ENCODE data around the gene BRD1.

The BRD1 gene

DNA sequence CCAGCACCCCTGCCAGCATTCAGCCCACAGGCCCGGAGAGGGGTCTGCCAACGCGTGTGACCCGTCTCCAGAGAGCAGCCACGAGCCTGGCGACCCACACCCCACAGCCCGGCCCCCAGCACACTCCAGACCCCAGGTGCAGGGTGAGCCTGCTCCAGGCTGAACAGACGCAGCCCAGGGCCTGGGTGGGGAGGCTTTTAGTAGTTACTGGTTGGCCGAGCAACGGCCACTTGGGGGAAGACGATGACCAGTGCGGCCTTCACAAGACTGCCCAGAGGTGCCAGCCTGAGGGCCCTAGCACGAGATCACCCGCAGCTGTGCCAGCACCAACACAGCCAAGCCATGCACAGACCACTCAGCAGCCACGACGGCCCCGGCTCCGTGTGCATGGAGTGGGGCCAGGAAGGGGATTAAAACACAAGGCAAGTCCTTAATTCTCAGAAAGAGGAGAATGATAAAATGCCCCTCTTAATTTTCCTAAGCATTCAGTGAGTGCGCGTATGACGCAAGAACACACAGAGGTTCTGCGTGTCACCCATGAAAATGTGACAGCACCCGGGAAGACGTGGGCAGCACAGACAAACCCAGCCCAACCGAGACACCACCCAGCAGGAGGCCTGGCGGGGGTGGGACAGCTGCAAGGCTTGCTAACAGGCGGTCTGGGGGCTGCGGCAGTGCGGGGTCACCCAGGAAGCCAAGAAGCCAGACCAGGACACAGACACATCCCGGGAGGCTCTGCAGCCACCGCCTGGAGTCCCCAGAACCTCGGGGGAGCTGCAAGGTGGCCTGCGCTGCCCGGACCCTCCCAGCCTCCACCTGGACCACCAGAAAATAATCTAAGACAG is 47.6 kb downstream of the BRD1 start:
- TF ChIP-seq, protein P1, sequence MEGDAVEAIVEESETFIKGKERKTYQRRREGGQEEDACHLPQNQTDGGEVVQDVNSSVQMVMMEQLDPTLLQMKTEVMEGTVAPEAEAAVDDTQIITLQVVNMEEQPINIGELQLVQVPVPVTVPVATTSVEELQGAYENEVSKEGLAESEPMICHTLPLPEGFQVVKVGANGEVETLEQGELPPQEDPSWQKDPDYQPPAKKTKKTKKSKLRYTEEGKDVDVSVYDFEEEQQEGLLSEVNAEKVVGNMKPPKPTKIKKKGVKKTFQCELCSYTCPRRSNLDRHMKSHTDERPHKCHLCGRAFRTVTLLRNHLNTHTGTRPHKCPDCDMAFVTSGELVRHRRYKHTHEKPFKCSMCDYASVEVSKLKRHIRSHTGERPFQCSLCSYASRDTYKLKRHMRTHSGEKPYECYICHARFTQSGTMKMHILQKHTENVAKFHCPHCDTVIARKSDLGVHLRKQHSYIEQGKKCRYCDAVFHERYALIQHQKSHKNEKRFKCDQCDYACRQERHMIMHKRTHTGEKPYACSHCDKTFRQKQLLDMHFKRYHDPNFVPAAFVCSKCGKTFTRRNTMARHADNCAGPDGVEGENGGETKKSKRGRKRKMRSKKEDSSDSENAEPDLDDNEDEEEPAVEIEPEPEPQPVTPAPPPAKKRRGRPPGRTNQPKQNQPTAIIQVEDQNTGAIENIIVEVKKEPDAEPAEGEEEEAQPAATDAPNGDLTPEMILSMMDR (IDR thresholded peaks at IDR 0.05; ENCODE audit: low read depth, low read length): no peak
- DNase-seq (ENCODE audit: low read depth, low spot score): no peak
- in situ Hi-C loops (cut with HindIII; ENCODE audit: low sequenced_read_pairs): no loop called here
- H3K4me3 ChIP-seq (ENCODE audit: low read depth, low read length): no peak overlapping the region

DNA sequence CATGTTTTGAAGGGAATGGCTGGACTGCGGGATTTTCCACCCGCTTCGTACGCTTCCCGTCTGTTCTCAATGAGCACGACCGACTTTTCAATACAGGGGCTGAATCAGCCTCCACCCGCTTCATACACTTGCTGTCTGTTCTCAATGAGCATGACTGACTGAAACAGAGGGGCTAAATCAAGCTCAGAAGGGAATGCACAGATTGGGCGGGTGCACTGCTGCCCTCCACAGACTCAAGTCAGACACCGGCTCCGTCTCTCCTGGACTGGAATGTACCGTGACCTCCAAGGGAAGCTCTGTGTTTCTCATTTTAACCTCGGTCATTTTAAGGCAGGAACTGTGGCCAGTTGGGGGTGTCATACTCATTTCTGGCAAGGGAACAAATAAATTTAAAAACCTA is 48.5 kb downstream of the BRD1 start:
- in situ Hi-C loops (cut with HindIII; ENCODE audit: low sequenced_read_pairs): no loop called here
- no peak overlapping the region for H3K4me3 ChIP-seq (ENCODE audit: low read depth, low read length)
- DNase-seq (ENCODE audit: low read depth, low spot score): no peak
- TF ChIP-seq, protein P1 (IDR thresholded peaks at IDR 0.05; ENCODE audit: low read depth, low read length): no peak

DNA sequence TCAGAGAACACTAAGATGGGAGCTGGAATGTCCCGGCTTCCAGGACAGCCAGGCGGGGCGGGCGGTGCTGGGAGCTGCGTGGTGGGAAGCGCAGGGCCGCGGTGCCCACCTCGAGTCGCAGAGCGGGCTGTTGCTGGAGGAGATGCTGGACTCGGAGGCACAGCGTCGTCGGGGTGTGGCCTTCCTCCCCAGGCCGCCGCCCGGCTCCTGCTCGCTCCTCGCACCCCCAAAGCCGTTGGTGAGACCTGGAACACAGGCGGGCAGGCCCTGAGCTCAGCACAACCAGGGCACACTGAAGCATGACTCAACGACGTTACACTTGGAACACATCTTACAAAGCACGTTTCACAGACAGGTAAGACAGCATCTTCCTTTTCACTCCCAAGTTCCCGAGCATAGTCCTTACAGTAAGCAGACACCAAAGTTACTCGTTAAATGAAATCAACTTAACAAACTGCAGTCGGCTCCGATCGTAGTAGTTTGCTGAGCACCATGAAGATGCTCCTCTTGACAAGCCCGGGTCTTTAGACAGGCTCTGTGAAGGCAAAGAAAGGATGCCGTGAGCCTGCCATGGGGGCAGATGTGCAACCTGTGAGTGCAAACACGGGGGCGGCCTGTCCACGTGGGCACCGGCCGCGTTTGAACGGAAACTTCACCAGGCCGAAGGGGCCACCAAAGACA is 50.0 kb downstream of the BRD1 start:
- H3K4me3 ChIP-seq (ENCODE audit: low read depth, low read length): no peak overlapping the region
- TF ChIP-seq, protein P1 (IDR thresholded peaks at IDR 0.05; ENCODE audit: low read depth, low read length): no peak
- no peak for DNase-seq (ENCODE audit: low read depth, low spot score)
- in situ Hi-C loops (cut with HindIII; ENCODE audit: low sequenced_read_pairs): no loop called here

DNA sequence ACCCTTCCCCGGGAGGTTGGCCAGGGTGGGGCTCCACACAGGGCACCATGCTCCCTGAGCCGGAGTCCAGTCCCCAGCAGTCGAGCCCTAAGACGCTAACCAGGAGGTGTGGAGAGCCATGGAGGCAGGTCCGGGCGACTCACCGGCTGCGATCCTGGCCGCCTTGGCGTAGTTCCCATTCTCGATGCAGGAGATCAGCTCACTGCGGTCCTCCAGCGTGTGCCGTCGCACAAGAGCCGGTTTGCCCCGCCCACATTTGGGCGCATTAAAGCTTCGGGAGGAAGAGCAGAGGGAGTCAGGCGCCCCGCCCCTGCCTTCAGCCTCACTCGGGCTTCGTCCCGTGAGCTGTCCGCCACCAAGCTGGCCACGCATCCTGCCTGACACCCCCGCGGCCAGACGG is 50.8 kb downstream of the BRD1 start:
- DNase-seq (ENCODE audit: low read depth, low spot score): no peak

DNA sequence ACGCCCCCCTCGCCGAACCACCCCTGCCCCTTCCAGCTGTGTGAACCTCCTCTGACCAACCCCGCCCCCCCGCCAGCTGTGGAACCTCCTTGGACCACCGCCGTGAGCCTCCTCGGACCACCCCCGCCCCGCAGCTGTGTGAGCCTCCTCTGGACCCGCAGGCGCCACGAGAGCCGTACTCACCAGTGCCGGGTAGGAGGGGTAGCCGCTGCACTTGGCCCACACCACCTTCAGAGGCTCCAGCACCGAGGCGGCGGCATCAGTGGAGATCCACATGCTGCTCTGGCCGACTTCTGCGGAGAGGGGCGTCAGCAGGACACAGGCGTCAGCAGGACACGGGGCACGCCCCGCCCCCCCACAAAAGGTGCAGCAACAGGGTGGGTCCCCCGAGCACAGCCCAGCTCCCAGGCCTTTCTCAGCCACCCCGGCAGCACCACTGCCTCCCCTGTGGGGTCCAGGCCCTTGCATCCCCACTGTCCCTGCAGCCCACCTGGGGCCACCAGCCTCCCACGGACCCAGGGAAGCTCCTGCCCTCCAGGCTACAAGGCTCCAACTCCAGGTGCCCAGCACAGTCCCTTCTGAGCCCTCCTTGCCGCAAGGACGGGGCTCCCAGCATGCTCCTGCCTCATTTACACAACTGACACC is 51.7 kb downstream of the BRD1 start:
- DNase-seq (ENCODE audit: low read depth, low spot score): no peak
- TF ChIP-seq, protein P1 (IDR thresholded peaks at IDR 0.05; ENCODE audit: low read depth, low read length): no peak
- in situ Hi-C loops (cut with HindIII; ENCODE audit: low sequenced_read_pairs): no loop called here
- no peak overlapping the region for H3K4me3 ChIP-seq (ENCODE audit: low read depth, low read length)

More for the DNA sequence above, 50.8 kb downstream of the BRD1 start:
- in situ Hi-C loops (cut with HindIII; ENCODE audit: low sequenced_read_pairs): no loop called here
- H3K4me3 ChIP-seq (ENCODE audit: low read depth, low read length): no peak overlapping the region
- TF ChIP-seq, protein P1 (IDR thresholded peaks at IDR 0.05; ENCODE audit: low read depth, low read length): no peak

DNA sequence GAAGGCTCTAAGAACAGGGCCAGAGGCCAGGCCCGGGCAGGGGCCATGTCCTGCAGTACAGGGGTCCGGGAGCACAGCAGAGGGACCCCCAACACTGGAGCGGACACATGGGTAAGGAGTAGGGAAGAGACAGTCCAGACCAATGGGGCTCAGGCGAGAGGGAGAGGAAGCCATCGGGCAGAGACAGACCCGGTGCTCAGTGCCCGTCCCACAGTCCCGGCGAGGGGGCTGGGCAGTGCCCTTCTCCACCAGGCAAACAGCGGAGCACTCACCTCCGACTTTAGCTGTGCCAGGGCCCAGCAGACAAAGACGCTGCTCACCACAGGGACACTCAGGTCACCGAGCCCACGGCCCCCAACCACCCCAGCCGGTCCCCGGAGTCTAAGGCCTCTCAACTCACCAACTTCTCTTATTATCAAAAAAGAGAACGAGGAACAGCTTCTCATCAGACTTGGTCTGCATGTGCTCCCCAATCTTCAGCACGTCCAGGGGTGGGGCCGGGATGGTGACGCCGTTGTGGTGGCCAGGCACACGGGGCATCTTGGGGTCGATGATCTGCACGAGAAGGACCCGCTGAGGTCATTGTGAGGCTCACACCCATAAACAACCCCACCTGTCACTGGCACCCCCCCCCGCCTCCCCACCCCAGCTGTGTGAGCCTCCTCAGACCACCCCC is 52.3 kb downstream of the BRD1 start:
- in situ Hi-C loops (cut with HindIII; ENCODE audit: low sequenced_read_pairs): no loop called here
- TF ChIP-seq, protein P1 (IDR thresholded peaks at IDR 0.05; ENCODE audit: low read depth, low read length): no peak
- no peak for DNase-seq (ENCODE audit: low read depth, low spot score)
- H3K4me3 ChIP-seq (ENCODE audit: low read depth, low read length): no peak overlapping the region
